GM06990 (cell line): Measurements from ENCODE around the gene NHS.

Source experiments
- DNase-seq: peaks from one replicate; pipeline ENCODE4 v3.0.0-alpha.2; 2011; ENCODE audit not compliant: insufficient read length; ENCODE audit errors: extremely low read depth
- H3K27me3 ChIP-seq: replicated peaks from 2 replicates; pipeline ENCODE4 v1.6.0; 2011; ENCODE audit warnings: low read length; ENCODE audit not compliant: control insufficient read depth, insufficient read depth
- H3K36me3 ChIP-seq: 2 replicates; pipeline ENCODE4 v1.5.1; 2011; ENCODE audit warnings: low read length; ENCODE audit not compliant: control insufficient read depth, insufficient read depth
- H3K4me3 ChIP-seq: replicated peaks from 2 replicates; pipeline ENCODE4 v1.5.1; 2011; ENCODE audit warnings: low read depth, mild to moderate bottlenecking, control low read depth, low read length
- TF ChIP-seq, protein P1 (sequence below): IDR thresholded peaks from 2 replicates; pipeline ENCODE4 v1.5.1; 2011; ENCODE audit warnings: low read length, control low read depth, mild to moderate bottlenecking, inconsistent platforms; ENCODE audit not compliant: insufficient read depth, poor library complexity, severe bottlenecking

NHS gene

DNA sequence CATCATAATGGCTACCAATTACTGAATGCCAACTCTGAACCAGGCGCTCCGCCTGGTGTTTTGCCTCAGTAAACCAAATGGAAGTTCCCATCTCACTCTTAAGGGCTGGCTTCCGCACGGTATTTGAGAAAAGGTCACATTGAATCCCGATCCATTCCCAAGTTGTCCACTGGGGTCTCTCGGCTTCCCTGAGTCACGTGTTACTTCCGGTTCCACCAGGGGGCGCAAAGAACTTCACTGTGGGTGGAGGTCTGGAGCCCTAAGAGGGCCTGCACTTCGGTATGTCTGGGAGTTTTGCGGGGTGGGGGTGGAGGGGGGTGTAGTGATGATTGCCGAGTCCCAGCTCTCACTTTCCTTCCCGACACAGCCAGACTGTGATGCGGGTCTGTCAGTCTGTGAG, 13.4 kb upstream of the NHS start:
- DNase-seq, result no peak

DNA sequence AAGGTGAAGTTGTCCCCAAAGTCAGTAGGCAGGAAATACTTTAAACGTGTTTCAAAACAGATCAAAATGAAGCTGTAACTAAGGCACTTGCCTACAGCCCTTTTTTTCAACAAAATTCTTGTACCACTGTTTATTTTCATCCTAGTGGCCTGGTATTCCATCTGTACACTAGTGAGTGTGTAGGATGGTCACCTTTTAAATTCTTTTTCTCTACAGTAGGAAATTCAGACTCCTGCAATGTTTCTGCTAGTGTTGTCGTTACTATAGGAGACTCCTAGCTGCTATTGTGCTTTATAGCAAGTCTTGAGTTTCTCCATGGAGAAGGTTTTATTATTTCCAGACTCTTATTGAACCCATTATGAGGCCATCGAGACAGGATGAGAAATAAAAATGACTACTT, 7.0 kb upstream of the NHS start:
- Histone ChIP-seq H3K4me3 (no peak overlapping the region), H3K27me3 (no peaks in the 10 kb centered on the region; the same call in 1 of the 2 replicates), H3K36me3 (no peaks in the 10 kb centered on the region)
- no peak for DNase-seq
- TF ChIP-seq, protein P1, sequence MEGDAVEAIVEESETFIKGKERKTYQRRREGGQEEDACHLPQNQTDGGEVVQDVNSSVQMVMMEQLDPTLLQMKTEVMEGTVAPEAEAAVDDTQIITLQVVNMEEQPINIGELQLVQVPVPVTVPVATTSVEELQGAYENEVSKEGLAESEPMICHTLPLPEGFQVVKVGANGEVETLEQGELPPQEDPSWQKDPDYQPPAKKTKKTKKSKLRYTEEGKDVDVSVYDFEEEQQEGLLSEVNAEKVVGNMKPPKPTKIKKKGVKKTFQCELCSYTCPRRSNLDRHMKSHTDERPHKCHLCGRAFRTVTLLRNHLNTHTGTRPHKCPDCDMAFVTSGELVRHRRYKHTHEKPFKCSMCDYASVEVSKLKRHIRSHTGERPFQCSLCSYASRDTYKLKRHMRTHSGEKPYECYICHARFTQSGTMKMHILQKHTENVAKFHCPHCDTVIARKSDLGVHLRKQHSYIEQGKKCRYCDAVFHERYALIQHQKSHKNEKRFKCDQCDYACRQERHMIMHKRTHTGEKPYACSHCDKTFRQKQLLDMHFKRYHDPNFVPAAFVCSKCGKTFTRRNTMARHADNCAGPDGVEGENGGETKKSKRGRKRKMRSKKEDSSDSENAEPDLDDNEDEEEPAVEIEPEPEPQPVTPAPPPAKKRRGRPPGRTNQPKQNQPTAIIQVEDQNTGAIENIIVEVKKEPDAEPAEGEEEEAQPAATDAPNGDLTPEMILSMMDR, result no peak

More for the DNA sequence above, 13.4 kb upstream of the NHS start:
- TF ChIP-seq, protein P1, result peak; percentile 39
- no peaks in the 10 kb centered on the region for H3K27me3 ChIP-seq
- H3K4me3 ChIP-seq, result no peak overlapping the region
- no peaks in the 10 kb centered on the region for H3K36me3 ChIP-seq

DNA sequence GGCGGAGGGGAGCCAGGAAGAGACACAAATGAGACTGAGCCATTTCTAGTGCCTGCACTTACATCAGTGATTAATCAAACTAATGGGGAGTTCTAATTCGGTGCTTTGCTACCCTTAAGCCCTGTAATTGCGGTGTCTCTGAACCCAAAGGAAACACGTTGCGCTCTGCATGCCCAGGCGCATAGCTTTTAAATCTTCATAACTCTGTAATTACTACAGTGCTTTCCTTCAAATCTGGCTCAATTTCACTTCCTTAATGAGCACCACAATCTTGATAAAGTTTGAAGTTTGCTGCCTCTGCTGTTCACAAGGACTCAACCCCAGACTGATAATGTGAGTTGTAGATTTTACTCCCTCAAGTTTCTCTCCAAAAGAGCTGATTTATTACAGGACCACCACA, 5.7 kb upstream of the NHS start:
- Histone ChIP-seq H3K4me3 (no peak overlapping the region), H3K27me3 (no peaks in the 10 kb centered on the region; the same call in 1 of the 2 replicates), H3K36me3 (no peaks in the 10 kb centered on the region)
- TF ChIP-seq, protein P1, result no peak
- DNase-seq, result no peak

DNA sequence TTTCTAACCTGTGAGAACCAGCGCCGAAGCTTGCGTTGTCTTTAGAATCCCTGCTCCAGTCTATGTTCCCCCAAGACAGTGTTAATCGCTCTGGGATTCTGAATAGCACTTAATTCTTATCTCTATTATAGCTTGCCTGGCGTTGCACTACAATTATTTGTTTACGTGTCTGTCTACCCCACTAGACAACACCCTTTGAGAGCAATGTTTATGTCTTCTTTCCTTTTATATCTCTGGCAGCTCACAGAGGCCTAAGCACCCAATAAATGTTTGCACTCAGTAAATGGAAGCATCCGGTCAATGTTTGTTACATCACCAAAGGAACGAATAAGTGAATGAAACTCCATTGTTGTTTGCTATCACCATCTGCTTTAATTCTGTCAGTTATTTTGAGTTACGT, 4.8 kb upstream of the NHS start:
- DNase-seq, result no peak
- Histone ChIP-seq H3K4me3 (no peak overlapping the region), H3K36me3 (no peaks in the 10 kb centered on the region), H3K27me3 (no peaks in the 10 kb centered on the region; the same call in 1 of the 2 replicates)
- TF ChIP-seq, protein P1, result no peak

DNA sequence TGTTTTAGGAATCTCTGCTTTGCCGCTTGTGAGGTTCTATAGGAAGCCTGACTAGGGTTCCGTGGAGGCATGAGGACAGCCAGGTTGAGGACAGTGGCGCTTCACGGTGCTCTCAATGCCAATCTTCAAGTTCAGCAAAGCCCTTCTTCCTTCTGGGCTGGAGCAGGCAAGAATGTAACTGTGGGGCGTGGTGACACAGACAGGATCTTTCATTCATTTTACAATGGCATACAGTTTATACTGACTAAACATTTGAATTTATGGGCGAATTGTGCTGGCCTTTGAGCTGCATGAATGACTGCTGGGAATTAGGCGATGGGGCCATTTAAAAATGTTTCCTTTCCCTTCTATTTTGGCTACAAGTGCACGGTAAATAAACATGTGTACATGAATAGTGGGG, 2.9 kb upstream of the NHS start:
- Histone ChIP-seq H3K4me3 (no peak overlapping the region), H3K27me3 (no peaks in the 10 kb centered on the region; the same call in 1 of the 2 replicates), H3K36me3 (no peaks in the 10 kb centered on the region)
- DNase-seq, result no peak
- TF ChIP-seq, protein P1, result no peak

DNA sequence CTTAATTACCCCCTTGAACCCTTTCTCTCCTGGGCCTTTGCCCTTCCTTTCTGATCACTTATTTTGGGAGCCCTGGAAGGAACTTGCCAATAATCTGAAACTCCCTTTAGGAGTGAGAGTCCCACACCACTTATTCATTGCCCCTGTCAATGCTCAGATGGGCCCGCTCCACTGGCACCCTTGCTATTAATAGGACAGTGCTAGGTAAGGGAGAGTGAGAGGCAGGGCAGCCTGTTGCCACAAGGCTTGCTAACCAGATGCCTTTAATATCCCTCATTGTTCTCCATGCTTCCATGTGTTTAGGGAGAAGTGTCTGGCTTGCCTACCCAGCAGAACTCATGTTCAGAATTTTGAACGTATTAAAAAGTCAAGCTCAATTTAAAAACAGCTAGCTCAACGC, 1.7 kb upstream of the NHS start:
- TF ChIP-seq, protein P1, result no peak
- H3K36me3 ChIP-seq, result no peaks in the 10 kb centered on the region
- no peak overlapping the region for H3K4me3 ChIP-seq
- no peaks in the 10 kb centered on the region; the same call in 1 of the 2 replicates for H3K27me3 ChIP-seq
- DNase-seq, result no peak
